A549 (cell line): ENCODE data around the gene RXFP1. TPM values are rescaled to one million over a fixed set of nuclear protein-coding genes. Genes with fewer than 3 reads are reported as not detected.

Experiments
- ATAC-seq, 2 experiments: fragments of 200-7000 bp in 1 of 2; fragments of >200 bp in 1 of 2; cut with Nextera tagmentation in 1 of 2; cut with Tn5 transposase in 1 of 2; 3 replicates each; pipeline versions ENCODE4 v1.8.0 to v1.9.1; 2018 to 2020; ENCODE audit warnings: mild to moderate bottlenecking in 1 of 2, moderate library complexity in 1 of 2
- CTCF ChIA-PET: fragments of 300-600 bp; sonication (Branson Sonifier 250); formaldehyde crosslinking; extraction: SDS; loops from one replicate; lab custom pipeline; 2021; ENCODE audit warnings: antibody characterized with exemption, inconsistent platforms; lab: Yijun Ruan, JAX
- POLR2A ChIA-PET: fragments of 350-600 bp; formaldehyde crosslinking; extraction: SDS; loops from one replicate; lab custom pipeline; 2021; ENCODE audit warnings: antibody characterized with exemption, inconsistent platforms; lab: Yijun Ruan, JAX
- DNase-seq, 2 experiments: peaks; one replicate each; pipeline versions ENCODE4 v3.0.0 to v3.0.0-alpha.2; 2011 to 2016; ENCODE audit warnings: low read depth in 1 of 2, low spot score in 1 of 2
- FAIRE-seq: peaks from 2 replicates; lab custom pipeline; 2011; peaks lifted over from hg19 to GRCh38; lab: Jason Lieb, UNC
- H3K27ac ChIP-seq, 2 experiments: fragments of >200 bp; sonication (Bioruptor Twin); formaldehyde crosslinking; 3 replicates each; pipeline ENCODE4 v1.5.1; 2016 to 2017
- H3K4me1 ChIP-seq: fragments of >200 bp; sonication (Bioruptor Twin); formaldehyde crosslinking; 3 replicates; pipeline ENCODE4 v1.6.1; 2016
- H3K4me2 ChIP-seq: fragments of >200 bp; sonication (Bioruptor Twin); formaldehyde crosslinking; 3 replicates; pipeline ENCODE4 v1.6.1; 2016
- H3K4me3 ChIP-seq: fragments of >200 bp; sonication (Bioruptor Twin); formaldehyde crosslinking; 3 replicates; pipeline ENCODE4 v1.5.1; 2016
- H3K9me3 ChIP-seq: fragments of >200 bp; sonication (Bioruptor Twin); formaldehyde crosslinking; 3 replicates; pipeline ENCODE4 v1.6.1; 2016
- BHLHE40 ChIP-seq: IDR thresholded peaks from 2 replicates; pipeline ENCODE4 v1.6.1; 2012; ENCODE audit warnings: low read depth, low read length, inconsistent platforms
- CBX8 ChIP-seq: fragments of 200-600 bp; sonication (generic); IDR thresholded peaks from 2 replicates; pipeline ENCODE4 v1.6.1; 2016
- CHD2 ChIP-seq: fragments of 150-350 bp; IDR thresholded peaks from 2 replicates; pipeline ENCODE4 v1.6.1; 2014; ENCODE audit warnings: low read length; ENCODE audit not compliant: partially characterized antibody
- CHD4 ChIP-seq: fragments of 200-600 bp; sonication (generic); IDR thresholded peaks from 2 replicates; pipeline ENCODE4 v1.6.1; 2016; ENCODE audit warnings: antibody characterized with exemption, mild to moderate bottlenecking, borderline replicate concordance
- EP300 ChIP-seq, 2 experiments: fragments of >200 bp; sonication (Bioruptor Twin); formaldehyde crosslinking; IDR thresholded peaks; 2 replicates in 1 of 2; 3 replicates in 1 of 2; pipeline ENCODE4 v1.6.1; 2016 to 2017
- FOSB ChIP-seq: fragments of 250-450 bp; sonication (Bioruptor Pico); IDR thresholded peaks from 2 replicates; pipeline ENCODE4 v1.5.0; 2020; ENCODE audit warnings: mild to moderate bottlenecking, moderate library complexity
- HDAC2 ChIP-seq: fragments of 200-600 bp; sonication (generic); IDR thresholded peaks from 2 replicates; pipeline ENCODE4 v1.6.1; 2016
- HEYL ChIP-seq: fragments of 250-450 bp; sonication (Bioruptor Pico); IDR thresholded peaks from 2 replicates; pipeline ENCODE4 v1.8.0; 2021; ENCODE audit warnings: mild to moderate bottlenecking, moderate library complexity
- HOXB13 ChIP-seq: fragments of 250-450 bp; sonication (Bioruptor Pico); IDR thresholded peaks from 2 replicates; pipeline ENCODE4 v1.5.0; 2020; ENCODE audit warnings: low read depth, mild to moderate bottlenecking, moderate library complexity
- JUN ChIP-seq, 2 experiments: fragments of >200 bp; sonication (Bioruptor Twin); formaldehyde crosslinking; IDR thresholded peaks; 2 replicates in 1 of 2; 3 replicates in 1 of 2; pipeline ENCODE4 v1.6.1; 2016 to 2017
- MAFK ChIP-seq: fragments of 450-650 bp; IDR thresholded peaks from 2 replicates; pipeline ENCODE4 v1.6.1; 2014; ENCODE audit not compliant: partially characterized antibody
- MYC ChIP-seq: IDR thresholded peaks from 2 replicates; pipeline ENCODE4 v1.6.1; 2012; ENCODE audit warnings: mild to moderate bottlenecking, inconsistent platforms, low read length, improper control_type of control experiment, borderline replicate concordance
- NFE2L2 ChIP-seq: fragments of 150-350 bp; conservative IDR thresholded peaks from 2 replicates; pipeline ENCODE4 v1.6.1; 2014; ENCODE audit warnings: low read length
- NPAS2 ChIP-seq: fragments of 250-450 bp; sonication (Bioruptor Pico); IDR thresholded peaks from 2 replicates; pipeline ENCODE4 v1.8.0; 2022; ENCODE audit warnings: mild to moderate bottlenecking, moderate library complexity, borderline replicate concordance
- NR3C1 ChIP-seq: fragments of >200 bp; sonication (Bioruptor Twin); formaldehyde crosslinking; IDR thresholded peaks from 3 replicates; pipeline ENCODE4 v1.6.1; 2017
- POLR2A ChIP-seq: IDR thresholded peaks from 2 replicates; pipeline ENCODE4 v1.6.1; 2012; ENCODE audit warnings: mild to moderate bottlenecking, low read length
- RARB ChIP-seq: fragments of 250-450 bp; sonication (Bioruptor Pico); IDR thresholded peaks from 2 replicates; pipeline ENCODE4 v1.8.0; 2021; ENCODE audit warnings: mild to moderate bottlenecking, moderate library complexity
- RCOR1 ChIP-seq: fragments of 150-350 bp; IDR thresholded peaks from 2 replicates; pipeline ENCODE4 v1.6.1; 2014; ENCODE audit warnings: antibody characterized with exemption, low read length, low read depth
- RNF2 ChIP-seq: fragments of 200-600 bp; sonication (generic); IDR thresholded peaks from 2 replicates; pipeline ENCODE4 v1.6.1; 2016; ENCODE audit warnings: low read depth, mild to moderate bottlenecking, antibody characterized with exemption, moderate library complexity, borderline replicate concordance
- SMC3 ChIP-seq: fragments of >200 bp; sonication (Bioruptor Twin); formaldehyde crosslinking; IDR thresholded peaks from 3 replicates; pipeline ENCODE4 v1.6.1; 2018; ENCODE audit warnings: inconsistent platforms
- SREBF2 ChIP-seq: fragments of 450-650 bp; IDR thresholded peaks from 2 replicates; pipeline ENCODE4 v1.6.1; 2014; ENCODE audit warnings: mild to moderate bottlenecking, moderate library complexity
- TP53 ChIP-seq: fragments of 250-450 bp; sonication (Bioruptor Pico); IDR thresholded peaks from 2 replicates; pipeline ENCODE4 v1.5.0; 2021; ENCODE audit warnings: mild to moderate bottlenecking, moderate library complexity
- ZC3H11A ChIP-seq: fragments of 450-650 bp; IDR thresholded peaks from 2 replicates; pipeline ENCODE4 v1.6.1; 2014; ENCODE audit warnings: antibody characterized with exemption, mild to moderate bottlenecking
- ZNF302 ChIP-seq: fragments of 250-450 bp; sonication (Bioruptor Pico); IDR thresholded peaks from 2 replicates; pipeline ENCODE4 v1.9.0; 2021; ENCODE audit warnings: inconsistent platforms, mild to moderate bottlenecking, moderate library complexity
- ZSCAN20 ChIP-seq: fragments of 250-450 bp; sonication (Bioruptor Pico); IDR thresholded peaks from 2 replicates; pipeline ENCODE4 v1.8.0; 2022; ENCODE audit warnings: mild to moderate bottlenecking, moderate library complexity
- WGBS: methylation state at CpG from one replicate; pipeline ENCODE4 v1.1.6; 2017; ENCODE audit errors: missing lambda C conversion rate; 5-methylcytosine and 5-hydroxymethylcytosine counted together
- polyA plus RNA-seq, 4 experiments: library from polyadenylated mRNA; depleted of rRNA in 3 of 4; stranded (reverse); fragments of >200 nt; fragmentation: RNase III in 1 of 4; extraction: RNeasy Plus Mini Kit Qiagen cat#74134 plus additional on column Dnase treatment in 1 of 4; gene quantifications; 2 replicates in 3 of 4; 3 replicates in 1 of 4; pipeline ENCODE4 v1.2.3, GENCODE V29; 2011 to 2017
- TF ChIP-seq, protein P1 (sequence below): fragments of 450-650 bp; IDR thresholded peaks from 2 replicates; pipeline ENCODE4 v1.6.1; 2014; ENCODE audit warnings: antibody characterized with exemption
- TF ChIP-seq, protein P2 (sequence below): IDR thresholded peaks from 2 replicates; pipeline ENCODE4 v1.6.1; 2012; ENCODE audit warnings: low read depth, borderline replicate concordance
- TF ChIP-seq, protein P3 (sequence below): fragments of 150-350 bp; IDR thresholded peaks from 2 replicates; pipeline ENCODE4 v1.6.1; 2014; ENCODE audit warnings: low read depth, mild to moderate bottlenecking, low read length
- TF ChIP-seq, protein P4 (sequence below): fragments of 250-450 bp; sonication (Bioruptor Pico); IDR thresholded peaks from 2 replicates; pipeline ENCODE4 v1.5.0; 2021; ENCODE audit warnings: mild to moderate bottlenecking, moderate library complexity, borderline replicate concordance
- TF ChIP-seq, protein P5 (sequence below): IDR thresholded peaks from 2 replicates; pipeline ENCODE4 v1.6.1; 2012
- TF ChIP-seq, protein P6 (sequence below): fragments of >200 bp; sonication (Bioruptor Twin); formaldehyde crosslinking; IDR thresholded peaks from 3 replicates; pipeline ENCODE4 v1.5.1; 2016

RXFP1 gene
- polyA plus RNA-seq, 2 of the 4 experiments (the other 2 are of a cell fraction) = not detected

DNA sequence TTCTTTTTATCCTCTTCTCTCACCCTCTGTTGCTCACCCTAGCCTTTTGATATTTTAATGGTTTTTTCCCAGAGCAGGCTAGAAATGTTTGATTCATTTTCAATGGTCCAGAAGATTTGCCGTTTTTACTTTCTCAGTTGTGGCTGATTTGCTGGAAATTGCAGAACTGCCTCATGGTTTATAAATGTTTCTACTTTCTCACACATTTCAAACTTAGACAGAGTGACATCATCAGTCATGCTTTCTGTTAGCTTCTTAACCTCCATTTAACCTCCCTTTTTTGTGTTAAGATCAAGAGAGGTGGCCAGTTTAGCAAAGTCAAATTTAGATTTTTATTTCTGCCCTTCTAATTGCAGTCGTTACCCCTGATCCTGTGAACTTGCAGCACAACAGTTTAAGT, 8.7 kb downstream of the RXFP1 start:
- no peaks in the 10 kb centered on the region for H3K9me3 ChIP-seq
- no peak overlapping the region for H3K27ac ChIP-seq
- TF ChIP-seq, protein P1, sequence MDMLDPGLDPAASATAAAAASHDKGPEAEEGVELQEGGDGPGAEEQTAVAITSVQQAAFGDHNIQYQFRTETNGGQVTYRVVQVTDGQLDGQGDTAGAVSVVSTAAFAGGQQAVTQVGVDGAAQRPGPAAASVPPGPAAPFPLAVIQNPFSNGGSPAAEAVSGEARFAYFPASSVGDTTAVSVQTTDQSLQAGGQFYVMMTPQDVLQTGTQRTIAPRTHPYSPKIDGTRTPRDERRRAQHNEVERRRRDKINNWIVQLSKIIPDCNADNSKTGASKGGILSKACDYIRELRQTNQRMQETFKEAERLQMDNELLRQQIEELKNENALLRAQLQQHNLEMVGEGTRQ = no peak
- no peak for TF ChIP-seq RNF2
- TF ChIP-seq NR3C1 = no peak
- no peak for TF ChIP-seq CBX8
- TF ChIP-seq RCOR1 = no peak
- TF ChIP-seq, protein P2, sequence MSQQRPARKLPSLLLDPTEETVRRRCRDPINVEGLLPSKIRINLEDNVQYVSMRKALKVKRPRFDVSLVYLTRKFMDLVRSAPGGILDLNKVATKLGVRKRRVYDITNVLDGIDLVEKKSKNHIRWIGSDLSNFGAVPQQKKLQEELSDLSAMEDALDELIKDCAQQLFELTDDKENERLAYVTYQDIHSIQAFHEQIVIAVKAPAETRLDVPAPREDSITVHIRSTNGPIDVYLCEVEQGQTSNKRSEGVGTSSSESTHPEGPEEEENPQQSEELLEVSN = no peak
- no peak for TF ChIP-seq FOSB (CRISPR knock-in tag)
- no peak for TF ChIP-seq HEYL (CRISPR knock-in tag)
- TF ChIP-seq MAFK = no peak
- TF ChIP-seq CHD4 = no peak
- no peak for TF ChIP-seq ZSCAN20 (CRISPR knock-in tag)
- TF ChIP-seq, protein P3, sequence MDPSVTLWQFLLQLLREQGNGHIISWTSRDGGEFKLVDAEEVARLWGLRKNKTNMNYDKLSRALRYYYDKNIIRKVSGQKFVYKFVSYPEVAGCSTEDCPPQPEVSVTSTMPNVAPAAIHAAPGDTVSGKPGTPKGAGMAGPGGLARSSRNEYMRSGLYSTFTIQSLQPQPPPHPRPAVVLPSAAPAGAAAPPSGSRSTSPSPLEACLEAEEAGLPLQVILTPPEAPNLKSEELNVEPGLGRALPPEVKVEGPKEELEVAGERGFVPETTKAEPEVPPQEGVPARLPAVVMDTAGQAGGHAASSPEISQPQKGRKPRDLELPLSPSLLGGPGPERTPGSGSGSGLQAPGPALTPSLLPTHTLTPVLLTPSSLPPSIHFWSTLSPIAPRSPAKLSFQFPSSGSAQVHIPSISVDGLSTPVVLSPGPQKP = no peak
- TF ChIP-seq NPAS2 (CRISPR knock-in tag) = no peak
- no peak for TF ChIP-seq TP53
- TF ChIP-seq SMC3 = no peak
- TF ChIP-seq HOXB13 = no peak
- no peak for TF ChIP-seq HDAC2
- H3K4me1 ChIP-seq = 0 out of 3 replicates have a peak, but pooled peaks cover under 1% of the 10 kb centered on the region
- 65% methylated on average over 2 of the region's 2 CpGs for whole genome bisulfite sequencing
- H3K4me3 ChIP-seq = no peak overlapping the region
- FAIRE-seq = no peak
- no peak for ATAC-seq
- ChIA-PET POLR2A (no interaction called here), CTCF (no interaction called here)
- no peak for DNase-seq
- H3K4me2 ChIP-seq = no peak overlapping the region

DNA sequence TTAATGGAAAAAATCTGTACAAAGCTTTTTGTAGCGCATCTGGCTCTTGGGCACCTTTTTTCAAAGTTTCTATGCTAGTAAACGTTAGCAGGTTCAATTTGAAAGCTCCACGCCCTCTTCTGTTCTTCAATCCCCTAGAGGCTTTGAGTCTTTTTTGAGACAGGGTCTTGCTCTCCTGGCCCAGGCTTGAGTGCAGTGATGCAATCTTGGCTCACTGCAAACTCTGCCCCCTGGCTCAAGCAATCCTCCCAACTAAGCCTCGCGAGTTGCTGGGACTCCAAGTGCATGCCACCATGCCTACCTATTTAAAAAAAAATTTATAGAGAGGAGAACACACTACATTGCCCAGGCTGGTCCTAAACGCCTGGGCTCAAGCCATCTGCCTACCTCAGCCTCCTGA, 9.2 kb downstream of the RXFP1 start:
- CTCF ChIA-PET = no interaction called here
- FAIRE-seq = no peak
- H3K4me1 ChIP-seq = 0 out of 3 replicates have a peak, but pooled peaks cover 3% of the 10 kb centered on the region
- 73% methylated on average over 6 of the region's 6 CpGs for WGBS
- H3K4me3 ChIP-seq = no peak overlapping the region
- ATAC-seq = no peak
- no peaks in the 10 kb centered on the region for H3K9me3 ChIP-seq
- POLR2A ChIA-PET = no interaction called here
- no peak overlapping the region for H3K27ac ChIP-seq
- TF ChIP-seq RNF2 (no peak), POLR2A (no peak), BHLHE40 (no peak), CHD2 (no peak), NFE2L2 (no peak), JUN (IDR thresholded peaks at IDR 0.05) (no peak), RARB (no peak), SREBF2 (no peak), ZNF302 (CRISPR knock-in tag) (no peak), EP300 (IDR thresholded peaks at IDR 0.05) (no peak), ZC3H11A (no peak), HEYL (CRISPR knock-in tag) (no peak), MYC (no peak), RCOR1 (no peak)
- TF ChIP-seq, protein P4, sequence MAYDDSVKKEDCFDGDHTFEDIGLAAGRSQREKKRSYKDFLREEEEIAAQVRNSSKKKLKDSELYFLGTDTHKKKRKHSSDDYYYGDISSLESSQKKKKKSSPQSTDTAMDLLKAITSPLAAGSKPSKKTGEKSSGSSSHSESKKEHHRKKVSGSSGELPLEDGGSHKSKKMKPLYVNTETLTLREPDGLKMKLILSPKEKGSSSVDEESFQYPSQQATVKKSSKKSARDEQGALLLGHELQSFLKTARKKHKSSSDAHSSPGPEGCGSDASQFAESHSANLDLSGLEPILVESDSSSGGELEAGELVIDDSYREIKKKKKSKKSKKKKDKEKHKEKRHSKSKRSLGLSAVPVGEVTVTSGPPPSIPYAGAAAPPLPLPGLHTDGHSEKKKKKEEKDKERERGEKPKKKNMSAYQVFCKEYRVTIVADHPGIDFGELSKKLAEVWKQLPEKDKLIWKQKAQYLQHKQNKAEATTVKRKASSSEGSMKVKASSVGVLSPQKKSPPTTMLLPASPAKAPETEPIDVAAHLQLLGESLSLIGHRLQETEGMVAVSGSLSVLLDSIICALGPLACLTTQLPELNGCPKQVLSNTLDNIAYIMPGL (CRISPR knock-in tag) = no peak
- TF ChIP-seq, protein P2 = no peak
- TF ChIP-seq, protein P5, sequence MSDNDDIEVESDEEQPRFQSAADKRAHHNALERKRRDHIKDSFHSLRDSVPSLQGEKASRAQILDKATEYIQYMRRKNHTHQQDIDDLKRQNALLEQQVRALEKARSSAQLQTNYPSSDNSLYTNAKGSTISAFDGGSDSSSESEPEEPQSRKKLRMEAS = no peak
- TF ChIP-seq, protein P6, sequence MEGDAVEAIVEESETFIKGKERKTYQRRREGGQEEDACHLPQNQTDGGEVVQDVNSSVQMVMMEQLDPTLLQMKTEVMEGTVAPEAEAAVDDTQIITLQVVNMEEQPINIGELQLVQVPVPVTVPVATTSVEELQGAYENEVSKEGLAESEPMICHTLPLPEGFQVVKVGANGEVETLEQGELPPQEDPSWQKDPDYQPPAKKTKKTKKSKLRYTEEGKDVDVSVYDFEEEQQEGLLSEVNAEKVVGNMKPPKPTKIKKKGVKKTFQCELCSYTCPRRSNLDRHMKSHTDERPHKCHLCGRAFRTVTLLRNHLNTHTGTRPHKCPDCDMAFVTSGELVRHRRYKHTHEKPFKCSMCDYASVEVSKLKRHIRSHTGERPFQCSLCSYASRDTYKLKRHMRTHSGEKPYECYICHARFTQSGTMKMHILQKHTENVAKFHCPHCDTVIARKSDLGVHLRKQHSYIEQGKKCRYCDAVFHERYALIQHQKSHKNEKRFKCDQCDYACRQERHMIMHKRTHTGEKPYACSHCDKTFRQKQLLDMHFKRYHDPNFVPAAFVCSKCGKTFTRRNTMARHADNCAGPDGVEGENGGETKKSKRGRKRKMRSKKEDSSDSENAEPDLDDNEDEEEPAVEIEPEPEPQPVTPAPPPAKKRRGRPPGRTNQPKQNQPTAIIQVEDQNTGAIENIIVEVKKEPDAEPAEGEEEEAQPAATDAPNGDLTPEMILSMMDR = no peak
- DNase-seq = no peak
- no peak overlapping the region for H3K4me2 ChIP-seq
